K562 (cell line): ENCODE measurements around the gene PSMG3. TPM values are rescaled to one million over a fixed set of nuclear protein-coding genes. Genes with fewer than 3 reads are reported as not detected.

Experiments
- E2F6 ChIP-seq, 2 experiments: IDR thresholded peaks; 2 replicates each; pipeline ENCODE4 v1.6.1; 2011; ENCODE audit warnings: borderline replicate concordance in 1 of 2, control low read depth in 1 of 2, low read depth in 1 of 2, low read length in 1 of 2, mild to moderate bottlenecking in 1 of 2, mixed read lengths in 1 of 2, moderate library complexity in 1 of 2; ENCODE audit not compliant: insufficient read depth in 1 of 2, insufficient read length in 1 of 2, poor library complexity in 1 of 2, severe bottlenecking in 1 of 2; ENCODE audit errors: extremely low read depth in 1 of 2
- EP400 ChIP-seq: fragments of 450-650 bp; IDR thresholded peaks from 2 replicates; pipeline ENCODE4 v1.6.1; 2017; ENCODE audit warnings: antibody characterized with exemption, mild to moderate bottlenecking, moderate library complexity
- JUND ChIP-seq, 2 experiments: IDR thresholded peaks; 2 replicates in 1 of 2; 3 replicates in 1 of 2; pipeline ENCODE4 v1.6.1; 2011; ENCODE audit warnings: borderline replicate concordance in 2 of 2, low read depth in 2 of 2, low read length in 2 of 2, improper control_type of control experiment in 1 of 2, missing biosample characterization in 1 of 2, missing genetic modification characterization in 1 of 2, missing genetic modification reagents in 1 of 2
- MLLT1 ChIP-seq, 2 experiments: fragments of 450-650 bp; IDR thresholded peaks; 2 replicates each; pipeline ENCODE4 v1.6.1; 2016
- POLR2AphosphoS5 ChIP-seq: IDR thresholded peaks from 2 replicates; pipeline ENCODE4 v1.6.1; 2011; ENCODE audit warnings: mild to moderate bottlenecking, low read depth, low read length, moderate library complexity; ENCODE audit not compliant: control insufficient read depth, insufficient read depth
- SNRNP70 ChIP-seq: fragments of 200-400 bp; formaldehyde crosslinking; optimal IDR thresholded peaks from 2 replicates; pipeline ENCODE3; 2017; ENCODE audit warnings: low read depth, low read length
- TBP ChIP-seq: optimal IDR thresholded peaks from 2 replicates; pipeline ENCODE3; 2011; ENCODE audit warnings: low read depth, low read length, improper control_type of control experiment
- ZFX ChIP-seq: sonication (generic); formaldehyde crosslinking; IDR thresholded peaks from 2 replicates; pipeline ENCODE4 v1.8.0; 2022; ENCODE audit warnings: mild to moderate bottlenecking, missing genetic modification reagents, moderate library complexity
- polyA plus RNA-seq, 8 experiments: library from polyadenylated mRNA; depleted of rRNA in 4 of 8; stranded (reverse) in 5 of 8; unstranded in 3 of 8; fragments of >200 nt; fragmentation: Nextera tagmentation in 2 of 8; fragmentation: Illumina TruSeq in 1 of 8; extraction: Ambion mirVana in 2 of 8; extraction: Trizol in 1 of 8; gene quantifications; 2 replicates each; pipeline versions ENCODE4 v1.2.1 to v1.2.3, GENCODE V29; 2011 to 2014; ENCODE audit warnings: inconsistent platforms in 1 of 8, missing spikeins in 1 of 8
- total RNA-seq, 7 experiments: library from RNA; depleted of rRNA in 6 of 7; stranded (reverse); fragments of >200 nt in 6 of 7; fragmentation: Illumina TruSeq in 2 of 7; extraction: Trizol in 2 of 7; gene quantifications; 2 replicates each; pipeline versions ENCODE4 v1.2.1 to v1.2.3, GENCODE V29; 2011 to 2021; ENCODE audit warnings: low replicate concordance in 1 of 7

Gene PSMG3
- total and polyA plus RNA-seq, 9 of the 15 experiments (the other 6 are each of a cell fraction or from before 2014, with no cell fraction given) = 34.8 to 122 (median 80.1) TPM

GRCh38 chr7:1569016-1569415, 816 bp downstream of the PSMG3 start (continued):
- no peak for TF ChIP-seq MLLT1 (IDR thresholded peaks at IDR 0.05)
- peak; percentile 32 for TF ChIP-seq TBP
- TF ChIP-seq ZFX (CRISPR knock-in tag) = peak; percentile 35; the same call in 1 of the 2 replicates
- 0 out of 2 replicates have a peak, but pooled peaks have one; percentile 24 for TF ChIP-seq POLR2AphosphoS5
- peak in 1 of 2 experiments; percentile 42 for TF ChIP-seq E2F6 (IDR thresholded peaks at IDR 0.05; ENCODE audit: borderline replicate concordance in 1 of 2, extremely low read depth in 1 of 2, insufficient read depth in 1 of 2, insufficient read length in 1 of 2, low read depth in 1 of 2, low read length in 1 of 2, poor library complexity in 1 of 2, severe bottlenecking in 1 of 2)
- TF ChIP-seq JUND (IDR thresholded peaks at IDR 0.05; ENCODE audit: borderline replicate concordance, low read depth, low read length) = 0 out of 2 replicates have a peak, but pooled peaks have one; percentile 3
- TF ChIP-seq JUND (tag; IDR thresholded peaks at IDR 0.05; ENCODE audit: borderline replicate concordance, low read depth, low read length) = no peak
- no peak for TF ChIP-seq SNRNP70
- TF ChIP-seq EP400 = 0 out of 2 replicates have a peak, but pooled peaks have one; percentile 11
